ENCODE data around the gene LONRF2.

DNA sequence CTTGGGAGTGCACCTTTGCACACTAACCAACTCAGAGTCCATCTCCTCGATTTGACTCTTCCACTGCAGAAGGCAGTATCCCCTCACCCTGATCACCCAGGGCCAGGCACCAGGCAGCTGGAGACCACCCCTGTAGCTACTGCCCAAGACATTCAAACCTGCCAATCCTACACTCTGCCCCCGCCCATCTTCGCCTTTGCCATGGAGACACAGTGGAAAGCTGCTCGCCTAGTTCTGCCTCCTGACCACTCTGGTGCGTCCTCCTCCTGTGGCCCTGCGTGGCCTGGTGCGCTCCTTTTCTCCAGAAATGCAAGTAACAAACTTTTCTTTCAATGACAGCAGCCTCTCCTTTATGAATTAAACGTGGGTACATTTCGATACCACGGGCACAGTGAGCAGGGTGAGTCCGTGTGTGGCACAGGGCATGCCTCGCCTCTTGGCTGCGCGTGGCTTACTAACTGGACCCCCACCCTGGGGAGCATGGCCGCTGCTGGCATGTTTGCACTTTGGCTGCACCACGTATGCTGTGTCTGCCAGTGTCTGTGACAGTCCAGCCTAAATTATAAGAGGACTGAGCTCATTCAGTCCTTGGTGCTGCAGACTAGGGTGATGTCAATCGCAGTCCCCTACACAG is 47.6 kb downstream of the LONRF2 start:
- no peak for TF ChIP-seq EZH2 (IDR thresholded peaks at IDR 0.05; ENCODE audit: insufficient read depth, poor library complexity, severe bottlenecking)
- no peak for TF ChIP-seq EZH2phosphoT487 (IDR thresholded peaks at IDR 0.05; ENCODE audit: insufficient read depth, low read depth)

All from GM23248 (cell line).